Activated naive CD8-positive, alpha-beta T cell treated with anti-CD3 and anti-CD28 coated beads, Interleukin-2, amount 50 U/mL, for 16 hours (primary cell): ENCODE data around the gene VAMP7.
"Not testable (repeated sequence)": the region's sequence is repeated elsewhere in the genome, so short reads cannot be mapped to it uniquely, and the experiment has no call there.

Experiments used
- DNase-seq: peaks from one replicate; pipeline ENCODE4 v3.0.0-alpha.2; 2020; ENCODE audit warnings: low read depth, low spot score

The VAMP7 gene

GRCh38 chrX:155881158-155881993, at the start of gene VAMP7:
VAMP7 (plus strand) TSS chrX:155881345; CDS start chrX:155889467, 8,122 bp downstream.
- DNase-seq, result peak; percentile 61

- no peak for DNase-seq
Observed at GRCh38 chrX:155841232-155841631, 39.9 kb upstream of the VAMP7 start.

GRCh38 chrX:155851786-155852185, 29.4 kb upstream of the VAMP7 start:
- not testable (repeated sequence) for DNase-seq

GRCh38 chrX:155857561-155857960, 23.6 kb upstream of the VAMP7 start:
- DNase-seq, result no peak

GRCh38 chrX:155864655-155865054, 16.5 kb upstream of the VAMP7 start:
- no peak for DNase-seq

GRCh38 chrX:155865193-155865592, 16.0 kb upstream of the VAMP7 start:
- no peak for DNase-seq

GRCh38 chrX:155867821-155868220, 13.3 kb upstream of the VAMP7 start:
- DNase-seq, result no peak

- no peak for DNase-seq
Observed at GRCh38 chrX:155870958-155871357, 10.2 kb upstream of the VAMP7 start.

GRCh38 chrX:155871934-155872333, 9.2 kb upstream of the VAMP7 start:
- DNase-seq, result no peak

GRCh38 chrX:155873188-155873587, 8.0 kb upstream of the VAMP7 start:
- DNase-seq, result no peak

- no peak for DNase-seq
Observed at GRCh38 chrX:155874571-155875244, 6.4 kb upstream of the VAMP7 start.

- no peak for DNase-seq
Observed at GRCh38 chrX:155876704-155877103, 4.4 kb upstream of the VAMP7 start.

GRCh38 chrX:155877288-155877687, 3.9 kb upstream of the VAMP7 start:
- DNase-seq, result no peak

GRCh38 chrX:155880586-155881157, 473 bp upstream of the VAMP7 start:
- no peak for DNase-seq

- DNase-seq, result no peak
Observed at GRCh38 chrX:155886409-155886808, 5.3 kb downstream of the VAMP7 start.

GRCh38 chrX:155888139-155888538, 7.0 kb downstream of the VAMP7 start:
- no peak for DNase-seq

- no peak for DNase-seq
Observed at GRCh38 chrX:155889328-155889727, 8.2 kb downstream of the VAMP7 start.

GRCh38 chrX:155891446-155892210, 10.5 kb downstream of the VAMP7 start:
- DNase-seq, result no peak

GRCh38 chrX:155893521-155893920, 12.4 kb downstream of the VAMP7 start:
- no peak for DNase-seq

GRCh38 chrX:155896512-155896911, 15.4 kb downstream of the VAMP7 start:
- no peak for DNase-seq

- no peak for DNase-seq
Observed at GRCh38 chrX:155899366-155899765, 18.2 kb downstream of the VAMP7 start.

- no peak for DNase-seq
Observed at GRCh38 chrX:155900765-155901164, 19.6 kb downstream of the VAMP7 start.
